C4-2B (cell line): Measurements from ENCODE around the gene FXYD3.
A peak's percentile ranks its signal among the peaks of the same experiment; 100 is the strongest.

Experiments used
- H3K27ac ChIP-seq: fragments of 450-650 bp; 2 replicates; pipeline ENCODE4 v1.5.1; 2017
- CTCF ChIP-seq: fragments of 450-650 bp; conservative IDR thresholded peaks from 2 replicates; pipeline ENCODE4 v1.5.1; 2017; ENCODE audit warnings: mild to moderate bottlenecking
- ZFX ChIP-seq: fragments of 450-650 bp; IDR thresholded peaks from 2 replicates; pipeline ENCODE4 v1.6.1; 2017

FXYD3 gene

GRCh38 chr19:35136231-35136630 lies 20.6 kb downstream of the FXYD3 start:
- no peak for TF ChIP-seq ZFX
- H3K27ac ChIP-seq, result no peak overlapping the region

- no peak overlapping the region for H3K27ac ChIP-seq
- no peak for TF ChIP-seq CTCF
- no peak for TF ChIP-seq ZFX
Measured at GRCh38 chr19:35136977-35137702, 21.5 kb downstream of the FXYD3 start.

GRCh38 chr19:35138305-35138892 lies 22.8 kb downstream of the FXYD3 start, which contains the start of gene FXYD1:
FXYD1 (plus strand) TSS chr19:35138824; CDS start chr19:35140080, 1,256 bp downstream.
- no peak for TF ChIP-seq CTCF
- no peak for TF ChIP-seq ZFX
- no peak within 1 kb of the TSS for H3K27ac ChIP-seq

GRCh38 chr19:35140207-35140961 lies 24.8 kb downstream of the FXYD3 start:
- TF ChIP-seq ZFX (no peak), CTCF (no peak)
- no peak overlapping the region for H3K27ac ChIP-seq

DNA sequence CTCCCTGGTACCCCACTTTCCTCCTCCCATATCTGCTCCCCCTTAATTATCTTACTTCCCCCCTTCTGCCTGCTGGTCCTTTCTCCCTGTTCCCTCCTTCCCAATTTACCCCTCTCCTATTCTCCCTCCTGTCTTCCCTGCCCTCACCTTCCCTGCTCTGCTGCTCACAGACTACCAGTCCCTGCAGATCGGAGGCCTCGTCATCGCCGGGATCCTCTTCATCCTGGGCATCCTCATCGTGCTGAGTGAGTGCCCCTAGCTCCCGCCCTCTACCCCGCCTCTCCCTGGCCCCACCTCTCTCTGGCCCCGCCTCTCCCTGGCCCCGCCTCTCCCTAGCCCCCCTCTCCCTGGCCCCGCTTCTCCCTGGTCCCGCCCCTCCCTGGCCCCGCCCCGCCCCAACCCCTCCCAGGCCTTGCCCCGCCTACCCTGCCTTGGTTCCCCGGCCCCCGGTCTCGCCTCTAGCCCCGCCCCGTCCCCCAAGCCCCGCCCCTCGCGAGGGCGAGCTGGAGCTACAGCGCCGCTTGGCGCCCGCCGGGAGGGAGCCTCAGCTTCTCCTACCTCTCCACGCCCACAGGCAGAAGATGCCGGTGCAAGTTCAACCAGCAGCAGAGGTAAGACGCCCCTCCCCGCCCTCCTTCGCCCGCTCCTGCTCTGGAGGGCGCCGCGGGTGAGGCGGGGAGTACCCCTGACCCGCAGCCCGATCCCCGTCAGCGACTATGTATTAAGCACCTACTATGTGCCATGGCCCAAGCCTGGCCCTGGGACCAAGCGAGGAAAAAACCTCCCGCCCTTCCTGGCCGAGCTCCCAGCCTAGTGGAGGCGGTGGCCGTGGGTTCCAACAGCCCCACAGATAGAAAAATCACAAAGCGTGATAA lies 25.6 kb downstream of the FXYD3 start:
- H3K27ac ChIP-seq, result no peak overlapping the region
- TF ChIP-seq CTCF (peak; percentile 87), ZFX (no peak)

DNA sequence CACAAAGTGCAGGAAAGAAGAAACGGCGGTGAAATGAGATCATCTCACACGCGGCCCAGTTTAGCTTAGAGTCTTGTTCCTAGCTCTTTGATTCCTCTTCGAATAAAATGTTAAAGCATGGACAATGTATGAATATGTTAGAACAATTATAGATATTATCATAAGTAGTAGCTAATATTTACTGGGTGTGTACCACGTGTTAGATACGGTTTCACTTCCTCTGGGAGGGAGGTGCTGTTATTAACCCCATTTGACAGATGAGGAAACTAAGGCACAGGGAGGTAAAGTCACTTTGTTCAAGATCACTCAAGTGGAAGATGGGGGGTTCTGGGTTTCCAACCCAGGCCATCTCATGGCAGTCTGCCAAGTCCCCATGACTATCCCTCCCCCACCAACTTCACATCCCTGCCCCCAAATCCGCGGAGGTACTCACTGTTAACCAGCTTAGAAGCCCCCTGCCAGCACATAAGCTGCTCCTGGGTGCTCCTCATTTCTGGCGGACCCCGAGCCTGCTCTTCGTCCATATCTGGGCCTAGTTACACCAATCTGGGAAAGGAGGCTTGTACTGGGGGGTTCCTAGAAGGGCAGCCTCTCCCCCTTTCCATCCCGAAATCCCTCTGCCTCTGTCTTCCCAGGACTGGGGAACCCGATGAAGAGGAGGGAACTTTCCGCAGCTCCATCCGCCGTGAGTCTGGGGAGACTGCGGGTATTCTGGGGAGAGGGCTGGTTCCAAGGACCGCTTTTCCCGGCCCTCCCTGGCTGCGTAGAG lies 26.4 kb downstream of the FXYD3 start:
- H3K27ac ChIP-seq, result no peak overlapping the region
- no peak for TF ChIP-seq CTCF
- no peak for TF ChIP-seq ZFX
